Smooth muscle cell (in vitro differentiated cells): Measurements from ENCODE around the gene VASH1. TPM values are rescaled to one million over a fixed set of nuclear protein-coding genes. Genes with fewer than 3 reads are reported as not detected.

Source experiments
- DNase-seq: peaks from one replicate; lab custom pipeline; 2025; ENCODE audit not compliant: unreplicated experiment; lab: John Stamatoyannopoulos, UW
- H2AFZ ChIP-seq: fragments of 200-600 bp; sonication (generic); 2 replicates; pipeline ENCODE4 v1.6.0; 2016; ENCODE audit warnings: antibody characterized with exemption, low read depth, mild to moderate bottlenecking
- H3F3A ChIP-seq: fragments of 200-600 bp; sonication (generic); 2 replicates; pipeline ENCODE4 v1.6.0; 2017; ENCODE audit warnings: antibody characterized with exemption, low read depth
- H3K27ac ChIP-seq: fragments of 200-600 bp; sonication (generic); 2 replicates; pipeline ENCODE4 v1.5.1; 2016; ENCODE audit warnings: low read depth, mild to moderate bottlenecking
- H3K27me3 ChIP-seq: fragments of 200-600 bp; sonication (generic); 2 replicates; pipeline ENCODE4 v1.6.1; 2016; ENCODE audit warnings: low read depth, mild to moderate bottlenecking
- H3K36me3 ChIP-seq: fragments of 200-600 bp; sonication (generic); 2 replicates; pipeline ENCODE4 v1.5.1; 2016; ENCODE audit warnings: low read depth
- H3K4me1 ChIP-seq: fragments of 200-600 bp; sonication (generic); 2 replicates; pipeline ENCODE4 v1.5.1; 2016; ENCODE audit warnings: low read depth
- H3K4me2 ChIP-seq: fragments of 200-600 bp; sonication (generic); 2 replicates; pipeline ENCODE4 v1.6.0; 2016; ENCODE audit warnings: mild to moderate bottlenecking
- H3K4me3 ChIP-seq: fragments of 200-600 bp; sonication (generic); 2 replicates; pipeline ENCODE4 v1.5.1; 2016; ENCODE audit warnings: mild to moderate bottlenecking
- H3K79me2 ChIP-seq: fragments of 200-600 bp; sonication (generic); 2 replicates; pipeline ENCODE4 v1.6.0; 2016; ENCODE audit warnings: low read depth, mild to moderate bottlenecking
- H3K9ac ChIP-seq: fragments of 200-600 bp; sonication (generic); 2 replicates; pipeline ENCODE4 v1.6.0; 2016; ENCODE audit warnings: low read depth
- H3K9me3 ChIP-seq: fragments of 200-600 bp; sonication (generic); replicated peaks from 2 replicates; pipeline ENCODE4 v1.5.1; 2016; ENCODE audit warnings: low read depth
- H4K20me1 ChIP-seq: fragments of 200-600 bp; sonication (generic); 2 replicates; pipeline ENCODE4 v1.6.0; 2016; ENCODE audit warnings: low read depth
- WGBS: methylation state at CpG from one replicate; pipeline ENCODE4 v1.1.7; 2016; ENCODE audit warnings: low lambda C conversion rate; 5-methylcytosine and 5-hydroxymethylcytosine counted together
- polyA plus RNA-seq: library from polyadenylated mRNA; unstranded; fragments of >200 nt; fragmentation: Nextera tagmentation; extraction: Ambion mirVana; gene quantifications from 2 replicates; pipeline ENCODE4 v1.2.1, GENCODE V29; 2016
- total RNA-seq: library from RNA; depleted of rRNA; stranded (reverse); fragments of >200 nt; gene quantifications from 2 replicates; pipeline ENCODE4 v1.2.3, GENCODE V29; 2014
- TF ChIP-seq, protein P1 (sequence below): fragments of 200-600 bp; sonication (generic); IDR thresholded peaks from 2 replicates; pipeline ENCODE4 v1.5.1; 2017; ENCODE audit warnings: borderline replicate concordance, mild to moderate bottlenecking, antibody characterized with exemption; ENCODE audit not compliant: insufficient read depth, poor library complexity, severe bottlenecking

Gene VASH1
- total and polyA plus RNA-seq, 2 experiments from 2014 or later: 23.8 to 39.3 TPM

DNA sequence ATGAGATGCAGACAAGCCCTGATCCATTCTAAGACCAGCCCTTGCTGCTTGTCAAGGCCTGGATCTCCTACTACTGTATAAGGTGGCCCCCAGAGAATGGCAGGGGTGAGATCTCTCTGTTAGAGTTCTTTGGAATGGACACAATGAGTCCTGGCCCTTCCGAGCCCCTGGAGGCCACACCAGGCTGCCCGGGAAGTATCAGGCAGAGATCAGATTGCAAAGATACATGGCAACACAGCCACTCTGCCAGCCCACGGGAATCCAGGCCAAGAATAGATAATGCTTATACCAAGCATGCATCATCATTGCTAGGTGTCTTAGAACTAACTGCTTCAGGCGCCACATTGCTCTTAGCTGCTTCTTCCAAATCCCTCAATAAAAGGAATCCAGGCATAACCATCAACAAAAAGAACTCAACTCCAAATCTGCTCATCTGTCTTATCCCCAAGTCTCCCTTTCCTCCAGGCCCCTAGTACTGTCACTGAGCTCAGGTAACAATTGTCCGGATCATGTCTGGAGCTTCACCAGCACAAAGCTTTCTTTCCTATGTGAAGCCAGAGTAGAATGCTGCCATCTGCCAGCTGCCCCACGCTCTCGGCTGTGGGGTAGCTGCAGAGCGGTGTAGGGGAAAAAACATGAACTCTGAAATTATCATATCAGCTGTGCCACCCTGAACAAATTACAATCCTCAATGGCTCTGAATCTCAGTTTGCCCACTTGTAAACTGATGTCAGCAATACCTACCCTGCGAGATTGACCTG lies 5.5 kb upstream of the VASH1 start:
- peaks cover 8% of the 10 kb centered on the region for H3K4me1 ChIP-seq
- TF ChIP-seq, protein P1, sequence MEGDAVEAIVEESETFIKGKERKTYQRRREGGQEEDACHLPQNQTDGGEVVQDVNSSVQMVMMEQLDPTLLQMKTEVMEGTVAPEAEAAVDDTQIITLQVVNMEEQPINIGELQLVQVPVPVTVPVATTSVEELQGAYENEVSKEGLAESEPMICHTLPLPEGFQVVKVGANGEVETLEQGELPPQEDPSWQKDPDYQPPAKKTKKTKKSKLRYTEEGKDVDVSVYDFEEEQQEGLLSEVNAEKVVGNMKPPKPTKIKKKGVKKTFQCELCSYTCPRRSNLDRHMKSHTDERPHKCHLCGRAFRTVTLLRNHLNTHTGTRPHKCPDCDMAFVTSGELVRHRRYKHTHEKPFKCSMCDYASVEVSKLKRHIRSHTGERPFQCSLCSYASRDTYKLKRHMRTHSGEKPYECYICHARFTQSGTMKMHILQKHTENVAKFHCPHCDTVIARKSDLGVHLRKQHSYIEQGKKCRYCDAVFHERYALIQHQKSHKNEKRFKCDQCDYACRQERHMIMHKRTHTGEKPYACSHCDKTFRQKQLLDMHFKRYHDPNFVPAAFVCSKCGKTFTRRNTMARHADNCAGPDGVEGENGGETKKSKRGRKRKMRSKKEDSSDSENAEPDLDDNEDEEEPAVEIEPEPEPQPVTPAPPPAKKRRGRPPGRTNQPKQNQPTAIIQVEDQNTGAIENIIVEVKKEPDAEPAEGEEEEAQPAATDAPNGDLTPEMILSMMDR: no peak
- H3K27ac ChIP-seq: no peak overlapping the region
- no peaks in the 10 kb centered on the region for H3K9me3 ChIP-seq
- WGBS: 84% methylated on average over 9 of the region's 9 CpGs
- DNase-seq: no peak
- no peaks in the 10 kb centered on the region for H3K27me3 ChIP-seq
- H3K9ac ChIP-seq: no peak overlapping the region
- no peak overlapping the region for H3K4me3 ChIP-seq
- H2AFZ ChIP-seq: no peak overlapping the region
- peaks cover 5% of the 10 kb centered on the region for H3F3A ChIP-seq
- H4K20me1 ChIP-seq: no peaks in the 10 kb centered on the region
- H3K36me3 ChIP-seq: no peaks in the 10 kb centered on the region
- no peak overlapping the region for H3K4me2 ChIP-seq
- no peaks in the 10 kb centered on the region for H3K79me2 ChIP-seq

DNA sequence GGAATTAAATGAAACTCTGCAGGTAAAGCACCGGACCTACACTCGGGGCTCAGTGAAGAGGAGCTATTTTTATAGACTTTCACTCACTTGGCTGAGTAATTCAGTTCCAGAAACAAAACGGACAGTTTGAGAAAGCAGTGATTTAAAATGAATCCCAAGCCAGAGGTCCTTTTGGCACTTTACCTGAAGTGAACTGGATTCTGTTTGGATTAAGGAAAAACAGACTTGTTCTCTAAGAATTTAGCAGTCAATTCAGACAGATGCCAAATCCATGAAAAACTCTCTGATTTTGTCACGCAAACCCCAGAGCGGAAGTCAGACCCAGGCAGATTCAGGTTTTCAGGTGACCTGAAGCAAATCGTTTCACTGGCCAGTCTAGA lies 4.9 kb upstream of the VASH1 start:
- H3K9me3 ChIP-seq: no peaks in the 10 kb centered on the region
- TF ChIP-seq, protein P1: no peak
- no peak overlapping the region for H3K4me3 ChIP-seq
- H3K27me3 ChIP-seq: no peaks in the 10 kb centered on the region
- DNase-seq: no peak
- H3K4me2 ChIP-seq: no peak overlapping the region
- H3F3A ChIP-seq: peaks cover 6% of the 10 kb centered on the region
- H2AFZ ChIP-seq: no peak overlapping the region
- WGBS: 91% methylated on average over 6 of the region's 6 CpGs
- peaks cover 10% of the 10 kb centered on the region for H3K4me1 ChIP-seq
- H3K27ac ChIP-seq: no peak overlapping the region
- H3K9ac ChIP-seq: no peak overlapping the region
- no peaks in the 10 kb centered on the region for H4K20me1 ChIP-seq
- no peaks in the 10 kb centered on the region for H3K36me3 ChIP-seq
- H3K79me2 ChIP-seq: no peaks in the 10 kb centered on the region

DNA sequence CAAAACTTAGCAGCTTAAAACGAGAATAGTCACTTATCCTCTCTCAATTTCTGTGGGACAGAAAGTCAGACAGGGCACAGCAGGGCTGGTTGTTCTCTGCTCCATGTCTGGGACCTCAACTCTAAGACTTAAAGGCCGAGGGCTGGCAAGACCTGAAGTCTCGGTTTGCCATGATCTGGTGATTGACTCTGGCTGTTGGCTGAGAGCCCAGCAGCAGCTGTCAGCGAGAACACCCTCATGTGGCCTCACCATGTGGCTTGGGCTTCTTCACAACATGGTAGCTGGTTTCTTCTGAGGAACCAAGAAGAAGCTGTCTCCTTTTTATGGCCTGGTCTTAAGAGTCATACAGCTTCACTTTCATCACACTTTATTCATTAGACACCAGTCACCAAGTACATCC lies 1.7 kb upstream of the VASH1 start:
- DNase-seq: no peak
- H4K20me1 ChIP-seq: peaks cover 18% of the 10 kb centered on the region
- TF ChIP-seq, protein P1: no peak
- H3K79me2 ChIP-seq: peaks cover 29% of the 10 kb centered on the region
- no peaks in the 10 kb centered on the region for H3K36me3 ChIP-seq
- peaks cover 17% of the 10 kb centered on the region for H3K4me1 ChIP-seq
- H3K27ac ChIP-seq: peak overlapping the region; percentile 95
- H3K4me3 ChIP-seq: no peak overlapping the region
- WGBS: 85% methylated on average over 4 of the region's 4 CpGs
- no peak overlapping the region for H2AFZ ChIP-seq
- H3F3A ChIP-seq: peaks cover 6% of the 10 kb centered on the region
- H3K9me3 ChIP-seq: no peaks in the 10 kb centered on the region
- H3K4me2 ChIP-seq: peak overlapping the region; percentile 84
- H3K9ac ChIP-seq: no peak overlapping the region
- H3K27me3 ChIP-seq: no peaks in the 10 kb centered on the region
